Uterus (tissue), 4 donors: ENCODE measurements around the gene NBEA. TPM values are rescaled to one million over a fixed set of nuclear protein-coding genes. Genes with fewer than 3 reads are reported as not detected.

ENCODE experiments used
- DNase-seq, 2 donors: peaks; one replicate each; pipeline ENCODE4 v3.0.0-alpha.2; 2019 to 2020
- H3K27ac ChIP-seq, 2 donors: fragments of 200-600 bp; sonication (generic); 1 replicate in 1 of 2; 2 replicates in 1 of 2; pipeline ENCODE4 v1.5.1; 2016 to 2018
- H3K27me3 ChIP-seq, 2 donors: fragments of 200-600 bp; sonication (generic); one replicate each; pipeline ENCODE4 v1.5.1; 2018 to 2019; ENCODE audit warnings: control low read depth in 1 of 2
- H3K36me3 ChIP-seq, 2 donors: fragments of 200-600 bp; sonication (generic); one replicate each; pipeline ENCODE4 v1.5.1; 2019; ENCODE audit warnings: control low read depth in 1 of 2
- H3K4me1 ChIP-seq, 2 donors: fragments of 200-600 bp; sonication (generic); one replicate each; pipeline ENCODE4 v1.5.1; 2018 to 2019; ENCODE audit warnings: control low read depth in 1 of 2
- H3K4me3 ChIP-seq, 2 donors: fragments of 200-600 bp; sonication (generic); 1 replicate in 1 of 2; 2 replicates in 1 of 2; pipeline ENCODE4 v1.5.1; 2018 to 2019; ENCODE audit warnings: mild to moderate bottlenecking in 1 of 2
- H3K9me3 ChIP-seq, 2 donors: fragments of 200-600 bp; sonication (generic); one replicate each; pipeline ENCODE4 v1.5.1; 2019; ENCODE audit warnings: control low read depth in 1 of 2
- POLR2A ChIP-seq, 2 donors: fragments of 450-650 bp; IDR thresholded peaks; one replicate each; pipeline ENCODE4 v1.6.1; 2016; ENCODE audit warnings: antibody characterized with exemption in 2 of 2, mild to moderate bottlenecking in 1 of 2, moderate library complexity in 1 of 2
- intact Hi-C: fragments of 100-400 bp; cut with DNase I; formaldehyde crosslinking; loops from one replicate; pipeline ENCODE4 v1.15.1; 2023; ENCODE audit warnings: low total_unique reads
- total RNA-seq, 4 donors: library from RNA; depleted of rRNA in 3 of 4; stranded (reverse); fragments of >200 nt in 3 of 4; gene quantifications; one replicate each; pipeline versions ENCODE4 v1.1.0 to v1.2.4, GENCODE V29; 2014 to 2023
- TF ChIP-seq, protein P1 (sequence below), 4 experiments: fragments of 200-600 bp in 2 of 4; fragments of 450-650 bp in 2 of 4; sonication (generic) in 2 of 4; IDR thresholded peaks; one replicate each; pipeline ENCODE4 v1.5.1; 2016 to 2019; ENCODE audit warnings: antibody characterized with exemption in 4 of 4, mild to moderate bottlenecking in 2 of 4, moderate library complexity in 1 of 4
- donor health status: DM: yes; HTN: yes; CAD: no.

Gene NBEA
- total RNA-seq, 4 donors from 2014 or later = 15.6 to 58.1 (median 37.3) TPM

DNA sequence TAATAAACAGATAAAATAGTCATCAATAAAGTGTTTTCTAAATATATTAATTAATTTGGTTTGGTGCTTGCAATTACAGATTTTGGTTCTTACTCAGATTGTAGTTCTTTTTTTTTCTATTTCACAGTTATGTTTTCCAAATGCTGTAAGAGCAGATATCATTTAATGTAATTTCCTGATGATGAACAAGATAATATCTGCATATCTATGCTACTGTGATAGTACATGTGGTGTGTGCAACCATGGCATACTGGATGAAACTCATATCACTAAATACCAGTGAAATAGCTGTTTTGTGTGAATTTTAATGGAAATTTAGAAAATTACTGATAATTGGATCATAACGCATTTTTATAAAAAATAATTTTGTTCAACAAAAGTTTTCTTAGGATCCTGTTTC, 623.2 kb downstream of the NBEA start:
- Histone ChIP-seq H3K4me3 (no peak overlapping the region), H3K27ac (no peak overlapping the region), H3K4me1 (no peaks in the 10 kb centered on the region), H3K36me3 (no peaks in the 10 kb centered on the region), H3K27me3 (no peaks in the 10 kb centered on the region), H3K9me3 (no peaks in the 10 kb centered on the region)
- no peak for DNase-seq
- intact Hi-C loops = no loop called here
- TF ChIP-seq, protein P1, sequence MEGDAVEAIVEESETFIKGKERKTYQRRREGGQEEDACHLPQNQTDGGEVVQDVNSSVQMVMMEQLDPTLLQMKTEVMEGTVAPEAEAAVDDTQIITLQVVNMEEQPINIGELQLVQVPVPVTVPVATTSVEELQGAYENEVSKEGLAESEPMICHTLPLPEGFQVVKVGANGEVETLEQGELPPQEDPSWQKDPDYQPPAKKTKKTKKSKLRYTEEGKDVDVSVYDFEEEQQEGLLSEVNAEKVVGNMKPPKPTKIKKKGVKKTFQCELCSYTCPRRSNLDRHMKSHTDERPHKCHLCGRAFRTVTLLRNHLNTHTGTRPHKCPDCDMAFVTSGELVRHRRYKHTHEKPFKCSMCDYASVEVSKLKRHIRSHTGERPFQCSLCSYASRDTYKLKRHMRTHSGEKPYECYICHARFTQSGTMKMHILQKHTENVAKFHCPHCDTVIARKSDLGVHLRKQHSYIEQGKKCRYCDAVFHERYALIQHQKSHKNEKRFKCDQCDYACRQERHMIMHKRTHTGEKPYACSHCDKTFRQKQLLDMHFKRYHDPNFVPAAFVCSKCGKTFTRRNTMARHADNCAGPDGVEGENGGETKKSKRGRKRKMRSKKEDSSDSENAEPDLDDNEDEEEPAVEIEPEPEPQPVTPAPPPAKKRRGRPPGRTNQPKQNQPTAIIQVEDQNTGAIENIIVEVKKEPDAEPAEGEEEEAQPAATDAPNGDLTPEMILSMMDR (IDR thresholded peaks at IDR 0.05) = no peak
- no peak for TF ChIP-seq POLR2A (IDR thresholded peaks at IDR 0.05)

DNA sequence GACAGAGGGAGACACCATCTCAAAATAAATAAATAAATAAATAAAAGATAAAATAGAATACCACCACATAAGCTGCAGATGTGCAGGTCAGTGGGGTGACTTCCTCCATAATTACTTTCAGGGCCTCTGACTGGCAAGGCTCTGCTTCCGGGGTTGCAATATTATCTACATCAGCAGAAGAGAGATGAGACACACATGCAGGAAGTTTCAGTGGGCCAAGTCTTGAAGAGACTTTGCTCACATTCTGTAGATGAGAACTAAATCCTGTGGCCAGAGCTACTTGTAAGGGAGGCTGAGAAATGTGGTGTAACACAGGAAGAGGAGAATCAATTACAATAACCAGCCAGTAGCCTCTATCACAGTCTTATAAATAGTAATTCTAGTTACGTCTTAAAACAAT, 624.3 kb downstream of the NBEA start:
- DNase-seq = no peak
- Histone ChIP-seq H3K9me3 (no peaks in the 10 kb centered on the region), H3K4me3 (no peak overlapping the region), H3K4me1 (no peaks in the 10 kb centered on the region), H3K27ac (no peak overlapping the region), H3K27me3 (no peaks in the 10 kb centered on the region), H3K36me3 (no peaks in the 10 kb centered on the region)
- TF ChIP-seq POLR2A (IDR thresholded peaks at IDR 0.05) = no peak
- TF ChIP-seq, protein P1 (IDR thresholded peaks at IDR 0.05) = no peak
- intact Hi-C loops = no loop called here

DNA sequence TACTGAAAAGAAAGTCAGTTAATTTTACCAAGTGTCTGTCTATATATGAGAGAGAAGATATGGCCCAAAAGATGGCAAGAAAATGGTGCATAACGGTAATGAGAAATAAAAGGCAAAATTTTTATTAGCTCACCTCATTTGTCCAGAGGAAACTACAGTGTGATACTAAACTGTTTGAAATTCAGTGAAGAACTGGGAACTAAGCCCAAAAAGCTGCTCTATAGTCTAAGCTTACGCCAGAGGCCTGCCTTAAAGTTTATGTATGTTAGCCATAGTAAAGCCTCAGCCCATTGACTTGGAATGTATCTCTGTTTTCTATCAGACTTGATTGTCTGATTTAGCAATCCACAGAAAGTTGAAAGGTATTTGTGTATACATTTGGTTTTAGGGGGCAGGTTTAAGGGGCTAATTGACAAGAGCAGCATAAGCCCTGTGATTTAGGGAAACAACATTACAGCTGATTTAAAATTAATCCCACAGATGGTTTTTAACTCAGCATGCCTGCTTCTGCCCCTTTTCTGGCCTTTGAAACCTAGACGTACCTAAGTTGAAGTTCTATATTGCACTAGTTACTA, 625.4 kb downstream of the NBEA start:
- TF ChIP-seq POLR2A (IDR thresholded peaks at IDR 0.05) = no peak
- TF ChIP-seq, protein P1 (IDR thresholded peaks at IDR 0.05) = no peak
- intact Hi-C loops = no loop called here
- no peak overlapping the region for H3K4me3 ChIP-seq
- no peaks in the 10 kb centered on the region for H3K4me1 ChIP-seq
- H3K27ac ChIP-seq = no peak overlapping the region
- DNase-seq = no peak
- no peaks in the 10 kb centered on the region for H3K27me3 ChIP-seq
- no peaks in the 10 kb centered on the region for H3K36me3 ChIP-seq
- H3K9me3 ChIP-seq = no peaks in the 10 kb centered on the region

DNA sequence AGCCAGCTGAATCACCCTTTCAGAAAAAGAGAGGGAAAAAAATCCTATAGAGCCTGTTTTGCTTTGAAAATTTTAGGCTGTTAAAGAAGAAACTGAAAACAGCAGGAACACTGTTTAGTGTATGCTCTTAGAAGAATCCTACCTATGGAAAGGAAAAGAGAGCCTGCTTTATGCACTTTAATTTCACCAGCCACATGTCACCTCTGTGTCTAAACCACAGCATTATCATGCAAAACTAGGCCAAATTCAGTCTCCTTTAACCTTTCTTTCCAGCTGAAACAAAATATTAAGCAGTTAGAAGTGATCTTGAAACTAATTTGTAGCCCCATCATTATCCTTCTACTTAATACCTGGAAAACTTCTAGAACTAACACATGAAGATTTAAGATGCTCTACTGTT, 631.6 kb downstream of the NBEA start:
- H3K36me3 ChIP-seq = no peaks in the 10 kb centered on the region
- H3K9me3 ChIP-seq = no peaks in the 10 kb centered on the region
- no peak for DNase-seq
- H3K27me3 ChIP-seq = no peaks in the 10 kb centered on the region
- no peak overlapping the region for H3K27ac ChIP-seq
- TF ChIP-seq, protein P1 (IDR thresholded peaks at IDR 0.05) = no peak
- TF ChIP-seq POLR2A (IDR thresholded peaks at IDR 0.05) = no peak
- H3K4me1 ChIP-seq = no peaks in the 10 kb centered on the region
- intact Hi-C loops = no loop called here
- H3K4me3 ChIP-seq = no peak overlapping the region

DNA sequence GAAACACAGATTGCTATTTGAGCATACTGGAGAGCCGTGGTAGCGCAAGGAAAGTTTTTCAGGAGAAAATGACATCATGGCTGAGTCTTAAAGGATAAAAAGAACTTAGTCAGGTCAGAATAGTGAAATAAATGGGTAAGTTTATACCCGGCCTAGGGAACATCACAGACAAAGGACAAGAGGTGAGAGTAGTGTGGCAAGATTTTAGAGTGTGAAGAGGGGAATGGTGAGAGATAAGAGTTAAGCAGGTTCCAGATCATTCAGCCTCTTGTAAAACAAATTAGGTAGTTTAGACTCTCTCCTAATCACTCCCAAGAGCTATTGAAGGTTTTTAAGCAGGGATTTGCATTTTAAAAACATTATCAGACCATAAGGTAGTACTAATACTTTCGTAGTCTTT, 650.4 kb downstream of the NBEA start:
- no peak overlapping the region for H3K27ac ChIP-seq
- TF ChIP-seq, protein P1 (IDR thresholded peaks at IDR 0.05) = no peak
- TF ChIP-seq POLR2A (IDR thresholded peaks at IDR 0.05) = no peak
- no peak overlapping the region for H3K4me3 ChIP-seq
- intact Hi-C loops = no loop called here
- H3K9me3 ChIP-seq = no peaks in the 10 kb centered on the region
- no peaks in the 10 kb centered on the region for H3K36me3 ChIP-seq
- no peaks in the 10 kb centered on the region for H3K4me1 ChIP-seq
- no peaks in the 10 kb centered on the region for H3K27me3 ChIP-seq
- no peak for DNase-seq
